DMS114 treated with DMSO at 0.1 percent for 48 hours (cell line): ENCODE results near the gene MITD1.
"Not testable (repeated sequence)": the region's sequence is repeated elsewhere in the genome, so short reads cannot be mapped to it uniquely, and the experiment has no call there.

Experiments
- DNase-seq: peaks from one replicate; lab custom pipeline; 2025; ENCODE audit not compliant: unreplicated experiment; lab: John Stamatoyannopoulos, UW

The MITD1 gene

DNA sequence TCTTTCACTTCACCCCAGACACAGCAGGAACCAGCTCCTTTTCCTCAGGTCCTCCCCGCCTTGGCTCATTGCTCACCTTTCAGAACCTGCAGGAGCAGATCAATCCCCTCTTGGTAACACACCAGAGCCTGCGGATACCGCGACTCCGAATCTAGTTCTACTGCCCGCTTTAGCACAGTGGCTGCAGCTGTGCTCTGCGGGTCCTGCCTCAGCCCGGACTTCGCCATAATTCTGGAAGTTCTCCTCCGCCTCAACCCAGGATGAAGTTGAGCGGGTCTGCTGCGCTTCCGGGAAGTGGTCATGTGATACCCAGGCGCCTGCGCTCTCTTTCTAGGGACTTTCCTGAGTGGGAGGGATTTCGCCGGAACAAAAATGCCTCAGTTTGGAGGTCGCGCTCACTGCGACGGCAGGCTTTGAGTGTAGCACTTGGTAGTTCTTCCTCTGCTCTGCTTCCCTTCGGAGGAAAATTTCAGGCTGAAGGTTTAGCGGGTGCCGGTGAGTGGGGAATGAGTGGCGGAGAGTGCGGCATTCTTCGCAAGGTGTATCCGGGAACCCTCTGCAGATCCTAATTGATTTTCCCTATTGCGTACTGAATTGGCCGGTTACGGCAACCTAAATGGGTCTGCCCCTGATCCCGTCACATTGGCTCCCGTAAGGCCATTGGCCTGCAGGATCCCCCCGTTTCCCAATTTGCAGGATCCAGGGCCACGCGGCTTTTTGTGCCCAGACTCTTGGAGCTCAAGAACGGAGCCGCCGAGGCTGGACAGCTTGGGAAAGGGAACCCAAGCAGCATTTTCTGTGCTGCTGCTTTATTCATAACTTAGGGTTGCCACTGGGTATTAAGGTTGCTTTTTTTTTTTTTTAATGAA, at the start of gene MITD1, which contains the start of gene MRPL30:
TSS of gene MITD1 (minus strand) at position 304 of the 869 bp plus-strand sequence. CDS start at position 227, 77 bp downstream.
TSS of gene MRPL30 (plus strand) at position 430 of the 869 bp plus-strand sequence. CDS start 5,020 bp downstream, outside the sequence.
- peak; percentile 96 for DNase-seq

DNA sequence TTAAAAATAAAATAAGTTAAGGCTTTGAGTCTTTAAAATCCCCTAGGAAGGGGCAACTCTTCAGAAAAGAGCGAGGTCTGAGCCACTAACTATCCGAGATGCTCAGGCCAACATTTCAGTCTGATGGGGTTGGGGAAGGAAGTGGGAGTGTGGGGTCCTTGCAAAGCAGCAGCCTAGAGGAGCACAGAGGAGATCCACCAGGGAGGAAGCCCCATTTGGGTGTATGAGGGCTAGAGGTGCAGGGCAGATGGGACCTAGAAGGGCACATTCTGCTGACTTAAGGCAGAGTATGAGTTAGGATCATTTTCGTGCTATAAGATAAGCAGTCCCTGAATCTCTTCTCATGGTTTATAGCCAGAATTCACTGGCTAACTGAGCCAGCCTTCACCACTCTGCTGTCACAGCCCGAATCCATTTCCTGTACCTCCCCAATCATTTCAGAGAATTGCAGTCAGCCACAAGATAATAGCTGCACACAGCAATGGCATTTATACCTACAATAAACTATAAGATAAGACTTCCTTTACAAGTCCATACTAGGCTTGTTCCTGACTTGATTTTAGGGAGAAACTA, 37.2 kb upstream of the MITD1 start:
- no peak for DNase-seq

DNA sequence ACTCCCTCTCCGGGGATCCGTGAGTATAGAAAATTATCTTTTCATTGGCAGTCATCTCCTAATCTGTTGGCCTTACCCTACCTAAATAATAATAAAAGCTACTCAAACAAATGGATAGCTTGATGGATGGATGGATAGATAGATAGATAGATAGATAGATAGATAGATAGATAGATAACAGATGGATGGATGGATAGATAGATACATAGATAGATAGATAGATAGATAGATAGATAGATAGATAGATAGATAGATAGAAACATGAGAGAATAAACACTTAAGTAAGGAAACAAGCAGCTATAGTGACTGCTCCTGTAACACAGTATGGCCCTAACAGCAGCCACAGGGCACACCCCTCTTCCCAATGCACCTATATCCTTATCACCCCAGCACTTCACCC, 35.2 kb upstream of the MITD1 start:
- DNase-seq, result no peak

DNA sequence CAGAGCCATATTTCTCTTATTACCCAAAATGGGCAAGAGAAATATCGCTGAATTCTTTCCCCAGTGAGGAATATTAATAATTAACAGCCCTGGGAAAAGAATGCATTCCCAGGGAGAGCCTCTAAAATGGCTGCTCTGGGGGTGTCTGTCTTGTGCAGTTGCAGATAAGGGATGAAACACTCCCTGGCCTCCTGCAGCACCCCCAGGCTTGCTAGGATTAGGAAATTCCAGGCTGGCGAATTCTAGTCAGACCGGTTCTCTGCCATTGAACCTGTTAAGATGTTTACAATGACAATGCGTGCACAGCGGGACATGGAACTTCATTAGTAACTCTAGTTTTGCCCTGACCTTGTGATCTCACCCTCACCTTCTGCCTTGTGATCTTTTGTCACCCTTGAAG, 24.6 kb upstream of the MITD1 start:
- DNase-seq, result no peak

DNA sequence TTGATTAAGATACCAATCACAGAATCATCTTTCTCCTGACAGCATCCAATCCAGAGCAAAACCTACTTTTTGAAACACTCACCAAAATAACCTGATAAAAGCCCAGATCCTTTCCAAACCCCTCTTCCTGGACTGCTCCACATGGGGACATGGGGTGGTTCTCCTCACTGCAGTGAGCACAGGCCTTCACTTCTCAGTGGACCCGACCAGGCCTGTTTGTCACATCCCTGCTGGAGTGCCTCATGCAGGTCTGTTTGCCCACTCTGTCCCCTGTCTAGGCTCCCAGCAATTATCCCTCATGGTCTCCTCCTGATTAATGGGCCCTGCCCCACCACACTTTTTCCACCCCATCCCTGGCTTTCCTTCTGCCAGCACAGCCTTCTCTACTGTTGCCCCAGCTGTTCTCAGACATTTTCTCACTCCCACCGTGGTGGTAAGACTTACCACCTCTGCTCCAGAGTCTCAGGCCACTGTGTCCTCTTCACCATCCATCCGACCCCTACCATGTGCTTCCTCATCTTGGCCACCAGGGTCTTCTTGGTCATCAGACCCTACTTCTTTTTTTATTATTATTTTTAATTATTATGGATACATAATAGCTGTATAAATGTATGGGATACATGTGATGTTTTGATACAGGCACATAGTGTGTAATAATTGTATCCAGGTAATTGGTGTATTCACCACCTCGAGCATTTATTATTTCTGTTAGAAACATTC, 21.3 kb upstream of the MITD1 start:
- DNase-seq, result no peak

DNA sequence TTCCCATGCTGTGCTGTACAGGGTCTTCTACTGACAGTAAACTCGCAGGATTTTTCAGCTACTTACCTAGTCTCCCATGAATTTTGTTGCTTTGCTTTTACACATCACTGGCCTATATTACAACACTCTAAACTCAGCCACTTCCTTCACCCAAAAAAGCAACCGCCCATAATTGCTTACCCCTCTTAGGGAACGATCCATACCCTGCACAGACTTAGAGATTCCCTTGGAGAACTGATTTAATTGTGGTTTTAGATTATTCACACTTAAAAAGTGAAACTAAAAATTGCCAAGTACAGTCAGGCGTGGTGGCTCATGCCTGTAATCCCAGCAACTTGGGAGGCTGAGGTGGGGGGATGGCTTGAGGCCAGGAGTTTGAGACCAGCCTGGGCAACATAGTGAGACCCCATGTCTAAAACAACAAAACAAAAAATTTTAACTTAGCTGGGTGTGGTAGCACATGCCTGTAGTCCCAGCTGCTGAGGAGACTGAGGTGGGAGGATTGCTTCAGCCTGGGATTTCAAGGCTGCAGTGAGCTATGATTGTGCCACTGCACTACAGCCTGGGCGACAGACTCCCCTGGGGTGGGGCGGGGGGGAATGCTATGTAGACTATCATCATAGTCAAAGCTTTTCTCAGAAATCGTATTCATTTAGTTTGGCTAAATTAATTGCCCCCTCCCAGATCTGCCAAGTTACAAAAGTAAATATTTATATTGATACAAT, 19.4 kb upstream of the MITD1 start:
- DNase-seq, result no peak

DNA sequence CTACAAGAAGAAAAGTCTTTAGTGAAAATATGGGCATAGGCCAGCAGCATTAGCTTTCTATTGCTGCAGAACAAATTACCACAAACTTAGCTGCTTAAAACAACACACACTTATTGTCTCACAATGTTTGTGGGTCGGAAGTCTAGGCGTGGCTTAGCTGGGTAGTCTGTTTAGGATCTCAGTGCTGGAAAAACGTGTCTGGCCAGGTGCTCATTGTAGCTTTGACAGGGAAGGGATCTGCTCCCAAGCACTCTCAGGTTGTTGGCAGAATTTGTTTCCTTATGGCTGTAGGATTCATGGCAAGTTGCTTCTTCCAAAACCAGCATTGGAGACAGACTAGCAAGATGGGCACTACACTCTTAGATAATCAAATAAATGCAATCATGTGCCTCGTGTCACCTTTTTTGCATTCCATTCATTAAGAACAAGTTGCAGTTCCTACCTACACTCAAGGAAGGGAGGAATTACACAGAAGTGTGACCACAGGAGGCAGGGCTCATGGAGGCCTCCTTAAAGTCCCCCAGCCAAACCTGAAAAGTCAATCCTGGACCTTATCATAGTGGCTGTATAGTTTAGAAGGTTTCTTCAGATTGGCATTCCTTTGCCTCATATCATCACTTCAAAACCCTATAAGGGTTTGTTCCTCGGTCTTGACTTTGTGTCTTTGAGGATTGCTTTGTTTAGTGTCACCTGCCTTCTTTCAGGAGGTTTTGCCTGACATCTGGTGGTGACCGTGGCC, 17.4 kb upstream of the MITD1 start:
- DNase-seq, result no peak

DNA sequence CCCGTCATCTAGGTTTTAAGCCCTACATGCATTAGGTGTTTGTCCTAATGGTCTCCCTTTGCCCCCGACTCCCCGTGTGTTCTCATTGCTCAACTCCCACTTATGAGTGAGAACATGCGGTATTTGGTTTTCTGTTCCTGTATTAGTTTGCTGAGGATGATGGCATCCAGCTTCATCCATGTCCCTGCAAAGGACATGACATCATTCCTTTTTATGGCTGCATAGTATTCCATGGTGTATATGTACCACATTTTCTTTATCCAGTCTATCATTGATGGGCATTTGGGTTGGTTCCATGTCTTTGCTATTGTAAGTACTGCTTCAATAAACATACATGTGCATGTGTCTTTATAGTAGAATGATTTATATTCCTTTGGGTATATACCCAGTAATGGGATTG, 11.5 kb upstream of the MITD1 start:
- not testable (repeated sequence) for DNase-seq

DNA sequence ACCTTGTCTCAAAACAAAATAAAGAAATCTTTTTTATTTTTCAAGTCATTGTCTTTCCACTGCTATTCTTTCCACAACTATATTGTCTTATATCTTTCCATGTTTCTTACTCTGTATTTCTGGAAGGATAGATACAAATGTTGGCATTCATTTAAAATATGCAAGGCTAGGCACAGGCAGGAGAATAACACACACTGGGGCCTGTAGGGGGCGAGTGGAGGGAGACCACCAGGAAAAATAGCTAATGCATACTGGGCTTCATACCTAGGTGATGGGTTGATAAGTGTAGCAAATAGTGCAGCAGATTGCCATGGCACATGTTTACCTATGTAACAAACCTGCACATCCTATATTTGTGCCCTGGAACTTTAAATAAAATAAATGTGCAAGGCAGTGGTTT, 9.7 kb upstream of the MITD1 start:
- DNase-seq, result no peak

DNA sequence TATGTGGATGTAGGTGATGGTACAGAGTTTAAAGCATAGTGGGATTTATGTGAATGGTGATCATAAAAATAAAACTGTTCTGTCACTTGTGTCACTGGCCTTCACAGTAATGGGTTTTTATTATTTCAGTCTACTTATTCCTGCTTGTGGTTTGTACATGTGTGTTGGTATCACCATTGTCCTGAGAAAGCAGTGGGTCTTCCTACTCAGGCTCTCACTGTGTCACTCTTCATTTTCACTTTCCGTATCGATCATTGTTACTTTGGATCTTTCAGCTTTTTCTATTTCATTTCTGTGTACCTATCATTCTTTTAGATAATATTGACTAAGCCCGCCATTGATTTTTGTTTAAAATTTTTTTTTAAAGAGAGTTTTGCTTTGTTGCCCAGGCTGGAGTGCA, 7.5 kb upstream of the MITD1 start:
- DNase-seq, result no peak

DNA sequence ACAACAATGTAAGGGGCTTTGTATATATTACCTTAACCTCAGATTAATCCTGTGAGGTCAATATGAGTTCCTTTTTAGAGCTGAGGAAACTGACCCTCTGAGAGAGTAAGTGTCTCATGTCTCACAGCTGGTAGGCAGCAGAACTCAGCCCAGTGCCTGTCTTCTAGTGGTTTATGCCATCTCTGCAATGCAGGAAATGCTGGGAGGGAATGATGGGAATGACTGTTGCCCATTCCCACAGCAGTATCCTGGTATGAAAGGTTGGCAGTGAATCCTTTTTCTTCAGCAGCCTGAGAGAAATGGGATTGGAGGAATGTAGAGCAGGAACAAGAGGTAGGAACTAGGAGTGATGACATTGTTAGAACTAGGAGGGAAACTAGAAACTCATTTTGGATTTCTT, 6.2 kb upstream of the MITD1 start:
- DNase-seq, result no peak

DNA sequence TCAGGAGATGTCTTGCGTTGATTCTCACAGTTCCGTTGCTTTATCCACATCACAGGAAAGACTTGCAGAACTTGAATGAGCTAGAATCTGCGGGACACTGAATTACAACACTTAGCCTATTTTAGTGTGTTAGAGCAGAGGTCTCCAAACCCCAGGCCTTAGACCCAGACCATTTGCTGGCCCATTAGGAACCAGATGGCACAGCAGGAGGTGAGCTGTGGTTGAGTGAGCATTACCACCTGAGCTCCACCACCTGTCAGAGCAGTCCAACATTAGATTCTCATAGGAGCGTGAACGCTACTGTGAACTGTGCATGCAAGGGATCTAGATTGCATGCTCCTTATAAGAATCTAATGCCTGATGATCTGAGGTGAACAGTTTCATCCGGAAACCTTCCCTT, 4.0 kb upstream of the MITD1 start:
- no peak for DNase-seq

DNA sequence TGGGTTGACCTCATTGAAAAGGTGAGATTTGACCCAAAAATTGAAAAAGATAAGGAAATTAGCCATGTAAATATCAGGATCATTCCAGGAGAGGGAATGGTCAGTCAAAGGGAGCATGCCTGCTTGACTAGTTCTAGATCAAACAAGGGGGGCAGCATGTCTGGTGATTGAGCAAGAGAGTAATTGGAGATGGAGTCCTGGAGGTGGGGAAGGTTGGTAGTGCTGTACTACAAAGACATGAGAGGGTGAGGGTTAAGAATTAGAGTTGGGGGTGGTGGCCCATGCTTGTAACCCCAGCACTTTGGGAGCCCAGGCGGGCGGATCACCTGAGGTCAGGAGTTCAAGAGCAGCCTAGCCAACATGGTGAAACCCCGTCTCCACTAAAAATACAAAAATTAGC, 2.2 kb upstream of the MITD1 start:
- no peak for DNase-seq

DNA sequence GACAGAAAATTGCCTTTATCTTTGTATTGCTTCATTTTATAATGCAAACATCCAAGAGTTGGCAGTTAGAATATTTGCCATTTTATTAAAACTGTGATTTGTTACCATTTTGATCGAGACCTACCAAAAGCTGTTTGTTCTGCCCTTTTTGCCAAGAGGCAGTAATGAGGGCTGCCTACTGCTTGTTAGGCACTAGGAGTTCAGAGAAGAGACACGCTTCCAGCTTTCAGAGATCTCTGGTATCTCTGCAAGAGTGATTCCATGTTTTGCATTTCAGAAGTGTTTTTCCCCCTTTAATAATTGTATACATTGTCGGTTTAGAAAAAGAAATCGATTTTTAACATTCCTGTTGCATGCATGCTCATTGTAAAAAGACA, 754 bp upstream of the MITD1 start:
- DNase-seq, result no peak

DNA sequence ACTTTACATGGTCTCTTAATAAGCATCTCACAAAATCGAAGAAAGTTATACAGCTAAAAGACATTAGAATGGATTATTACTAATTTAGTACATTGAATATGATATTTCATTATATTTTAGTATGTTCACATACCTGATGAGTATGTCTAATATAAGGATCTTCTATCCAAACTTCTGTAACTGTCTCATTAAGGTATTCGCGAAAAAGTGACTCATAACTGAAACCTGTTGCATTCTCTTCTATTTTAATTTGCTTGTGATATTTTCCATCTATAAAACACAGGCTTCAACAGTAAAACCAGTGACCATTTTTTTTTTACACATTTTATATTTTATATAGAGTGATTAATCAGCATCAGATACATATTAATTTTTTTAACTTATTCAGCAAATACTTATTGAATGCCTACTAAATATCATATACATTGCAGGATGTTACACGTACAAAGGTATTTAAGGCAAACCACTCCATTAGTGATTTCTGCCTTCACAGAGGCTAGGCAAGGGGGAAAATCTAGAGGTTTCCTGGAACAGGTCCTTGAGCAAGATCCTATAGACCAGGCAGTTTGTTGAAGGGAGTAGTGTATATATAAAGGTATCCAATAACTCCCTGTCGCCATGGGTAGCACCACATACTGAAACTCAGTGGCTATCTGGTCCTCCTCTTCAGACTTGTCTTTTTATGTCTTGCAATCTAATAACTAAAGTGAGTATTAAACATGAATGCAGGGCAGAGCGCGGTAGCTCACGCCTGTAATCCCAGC, 9.3 kb downstream of the MITD1 start:
- no peak for DNase-seq

DNA sequence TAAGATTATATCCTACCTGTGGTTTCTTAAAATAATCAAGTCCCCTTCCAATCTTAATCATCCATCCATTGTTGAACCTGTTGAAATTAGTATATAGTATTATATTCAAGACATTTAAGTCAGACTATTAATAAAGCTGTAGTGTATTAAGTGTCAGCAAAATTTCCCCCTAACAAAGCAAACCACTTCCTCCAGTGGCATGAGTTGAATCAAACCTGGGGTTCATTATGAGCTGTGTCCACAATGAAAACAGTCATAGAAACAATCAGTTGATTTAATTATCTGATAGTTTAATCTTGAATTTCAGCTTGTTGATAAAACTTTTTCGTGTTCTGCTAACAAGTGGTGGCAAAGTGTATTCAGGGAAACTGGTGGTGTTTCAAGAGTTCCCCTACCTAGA, 11.3 kb downstream of the MITD1 start:
- DNase-seq, result no peak

DNA sequence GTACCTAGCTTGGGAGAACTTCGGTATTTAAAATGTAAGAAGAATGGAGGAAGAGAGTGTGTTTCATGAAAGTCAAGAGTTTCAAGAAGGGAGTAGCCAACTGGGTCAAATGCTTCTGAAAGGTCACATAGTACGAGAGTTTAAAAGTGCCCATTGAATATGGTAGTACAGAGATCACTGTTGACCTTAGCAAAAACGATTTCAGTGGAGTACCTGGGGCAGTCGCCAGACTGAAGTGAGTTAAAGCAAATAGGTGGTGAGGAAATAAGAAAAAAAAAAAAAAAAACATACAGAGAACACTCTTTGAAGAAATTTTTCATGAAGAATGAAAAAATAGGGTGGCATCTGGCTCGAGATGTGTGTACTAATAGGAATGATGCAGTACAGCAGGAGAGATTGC, 14.6 kb downstream of the MITD1 start:
- DNase-seq, result no peak

DNA sequence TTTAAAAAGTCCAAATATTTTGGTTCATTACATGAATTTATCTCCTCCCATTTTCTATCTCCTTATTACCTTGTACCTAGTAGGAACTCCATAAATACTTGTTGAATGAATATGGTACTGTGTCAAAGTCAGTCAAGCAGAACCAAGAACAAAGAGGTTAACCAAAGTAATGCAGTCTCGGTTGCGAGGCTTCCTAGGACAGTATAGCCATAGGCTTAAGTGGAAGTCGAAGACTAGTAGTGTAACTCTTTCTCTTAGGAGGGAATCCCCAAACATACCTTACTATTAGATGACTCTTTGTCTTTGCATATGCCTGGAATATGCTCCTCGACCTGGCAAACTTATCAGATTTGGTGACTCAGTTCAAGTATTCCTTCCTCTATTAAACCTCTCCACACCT, 21.3 kb downstream of the MITD1 start:
- DNase-seq, result no peak

DNA sequence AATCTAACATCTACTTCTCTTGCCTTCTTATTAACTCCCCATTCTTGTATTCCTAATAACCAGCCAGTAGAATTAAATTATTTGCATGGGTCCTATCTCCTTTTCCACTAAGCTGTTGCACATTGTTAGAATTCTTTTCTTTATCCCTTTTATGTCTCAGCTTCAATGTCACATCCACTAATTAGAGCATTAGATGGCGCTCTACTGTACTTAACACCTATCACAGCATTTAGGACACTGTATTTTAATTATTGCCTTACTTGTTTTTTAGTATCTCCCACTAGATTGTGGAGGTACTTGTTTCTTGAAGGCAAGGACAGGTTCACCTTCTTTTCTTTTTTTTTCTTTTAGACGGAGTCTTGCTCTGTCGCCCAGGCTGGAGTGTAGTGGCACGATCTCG, 22.3 kb downstream of the MITD1 start:
- no peak for DNase-seq

DNA sequence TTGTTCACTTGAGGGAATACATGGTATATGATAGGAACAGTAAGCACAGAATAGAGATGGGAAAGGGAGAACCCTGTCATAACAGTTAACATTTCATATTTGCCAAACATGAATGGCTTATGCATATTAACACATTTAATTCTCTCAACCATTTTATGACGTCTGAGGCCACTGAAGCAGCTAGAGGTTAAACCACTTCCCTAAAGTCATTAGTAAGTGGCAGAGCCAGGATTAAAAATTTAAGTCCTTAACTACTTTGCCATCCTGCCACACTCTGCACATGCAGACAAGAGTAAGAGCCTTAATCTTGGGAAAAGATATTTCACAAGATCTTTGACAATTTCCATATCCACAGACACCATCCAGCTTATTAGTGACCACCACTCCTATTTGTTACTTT, 24.0 kb downstream of the MITD1 start:
- no peak for DNase-seq
